ENCODE measurements around the gene ABCA1.

DNA sequence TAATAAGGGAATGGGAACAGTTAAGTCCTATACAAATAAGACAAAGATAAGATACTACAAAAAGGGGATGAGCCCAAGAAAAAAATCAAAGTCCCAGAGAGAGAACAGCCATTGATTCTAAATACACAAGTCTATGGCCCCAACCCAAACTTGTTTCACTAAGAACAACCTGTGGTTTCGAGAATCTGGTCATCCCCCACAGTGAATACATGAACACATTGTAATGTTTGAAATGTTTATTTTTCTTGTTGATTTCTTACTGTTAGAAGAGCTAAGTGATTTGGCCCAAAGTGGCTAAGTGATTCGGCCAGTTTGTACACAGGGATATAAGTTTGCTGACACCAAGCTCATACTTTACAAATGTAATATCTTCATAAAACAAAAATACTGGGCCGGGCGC is 3.3 kb upstream of the ABCA1 start:
- TF ChIP-seq, protein P1, sequence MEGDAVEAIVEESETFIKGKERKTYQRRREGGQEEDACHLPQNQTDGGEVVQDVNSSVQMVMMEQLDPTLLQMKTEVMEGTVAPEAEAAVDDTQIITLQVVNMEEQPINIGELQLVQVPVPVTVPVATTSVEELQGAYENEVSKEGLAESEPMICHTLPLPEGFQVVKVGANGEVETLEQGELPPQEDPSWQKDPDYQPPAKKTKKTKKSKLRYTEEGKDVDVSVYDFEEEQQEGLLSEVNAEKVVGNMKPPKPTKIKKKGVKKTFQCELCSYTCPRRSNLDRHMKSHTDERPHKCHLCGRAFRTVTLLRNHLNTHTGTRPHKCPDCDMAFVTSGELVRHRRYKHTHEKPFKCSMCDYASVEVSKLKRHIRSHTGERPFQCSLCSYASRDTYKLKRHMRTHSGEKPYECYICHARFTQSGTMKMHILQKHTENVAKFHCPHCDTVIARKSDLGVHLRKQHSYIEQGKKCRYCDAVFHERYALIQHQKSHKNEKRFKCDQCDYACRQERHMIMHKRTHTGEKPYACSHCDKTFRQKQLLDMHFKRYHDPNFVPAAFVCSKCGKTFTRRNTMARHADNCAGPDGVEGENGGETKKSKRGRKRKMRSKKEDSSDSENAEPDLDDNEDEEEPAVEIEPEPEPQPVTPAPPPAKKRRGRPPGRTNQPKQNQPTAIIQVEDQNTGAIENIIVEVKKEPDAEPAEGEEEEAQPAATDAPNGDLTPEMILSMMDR (optimal IDR thresholded peaks at IDR 0.05 in 1 of 3, IDR thresholded peaks at IDR 0.05 in 1 of 3, conservative IDR thresholded peaks at IDR 0.05 in 1 of 3; ENCODE audit: extremely low read depth in 1 of 3, insufficient read depth in 2 of 3, low read length in 3 of 3): no peak
- TF ChIP-seq EZH2 (IDR thresholded peaks at IDR 0.05; ENCODE audit: low read length): no peak

Data from keratinocyte (primary cell).